ENCODE measurements around the gene ETS1.

Gene ETS1

GRCh38 chr11:128470081-128470480 is 117.3 kb downstream of the ETS1 start:
- ATAC-seq (ENCODE audit: low read depth) (no peak), DNase-seq (ENCODE audit: low spot score) (no peak)
- no peaks in the 10 kb centered on the region for H3K27me3 ChIP-seq (ENCODE audit: insufficient read depth, poor library complexity, severe bottlenecking)
- no peak overlapping the region for H3K27ac ChIP-seq (ENCODE audit: poor library complexity, severe bottlenecking)
- no peaks in the 10 kb centered on the region for H3K4me1 ChIP-seq (ENCODE audit: insufficient read depth, poor library complexity, severe bottlenecking)
- peaks cover 92% of the 10 kb centered on the region for H3K36me3 ChIP-seq (ENCODE audit: low read depth)
- no peaks in the 10 kb centered on the region for H3K9me3 ChIP-seq (ENCODE audit: severe bottlenecking)
- no peak for TF ChIP-seq CTCF (IDR thresholded peaks at IDR 0.05; ENCODE audit: poor library complexity, severe bottlenecking)
- H3K4me3 ChIP-seq (ENCODE audit: severe bottlenecking) = no peak overlapping the region

GRCh38 chr11:128469220-128469619 is 118.1 kb downstream of the ETS1 start:
- Histone ChIP-seq H3K27ac (ENCODE audit: poor library complexity, severe bottlenecking) (no peak overlapping the region), H3K4me1 (ENCODE audit: insufficient read depth, poor library complexity, severe bottlenecking) (no peaks in the 10 kb centered on the region)

GRCh38 chr11:128468111-128468510 is 119.2 kb downstream of the ETS1 start:
- Histone ChIP-seq H3K4me1 (ENCODE audit: insufficient read depth, poor library complexity, severe bottlenecking) (no peaks in the 10 kb centered on the region), H3K4me3 (ENCODE audit: severe bottlenecking) (no peak overlapping the region), H3K36me3 (ENCODE audit: low read depth) (peaks cover 91% of the 10 kb centered on the region), H3K9me3 (ENCODE audit: severe bottlenecking) (no peaks in the 10 kb centered on the region), H3K27ac (ENCODE audit: poor library complexity, severe bottlenecking) (peak overlapping the region; percentile 32), H3K27me3 (ENCODE audit: insufficient read depth, poor library complexity, severe bottlenecking) (no peaks in the 10 kb centered on the region)
- TF ChIP-seq CTCF (IDR thresholded peaks at IDR 0.05; ENCODE audit: poor library complexity, severe bottlenecking) = no peak
- DNase-seq (ENCODE audit: low spot score) (no peak), ATAC-seq (ENCODE audit: low read depth) (no peak)

More at GRCh38 chr11:128469220-128469619, 118.1 kb downstream of the ETS1 start:
- Histone ChIP-seq H3K27me3 (ENCODE audit: insufficient read depth, poor library complexity, severe bottlenecking) (no peaks in the 10 kb centered on the region), H3K36me3 (ENCODE audit: low read depth) (peaks cover 91% of the 10 kb centered on the region), H3K9me3 (ENCODE audit: severe bottlenecking) (no peaks in the 10 kb centered on the region), H3K4me3 (ENCODE audit: severe bottlenecking) (no peak overlapping the region)
- ATAC-seq (ENCODE audit: low read depth) (no peak), DNase-seq (ENCODE audit: low spot score) (no peak)
- no peak for TF ChIP-seq CTCF (IDR thresholded peaks at IDR 0.05; ENCODE audit: poor library complexity, severe bottlenecking)

GRCh38 chr11:128467610-128468041 is 119.7 kb downstream of the ETS1 start:
- no peaks in the 10 kb centered on the region for H3K4me1 ChIP-seq (ENCODE audit: insufficient read depth, poor library complexity, severe bottlenecking)
- DNase-seq (ENCODE audit: low spot score) (no peak), ATAC-seq (ENCODE audit: low read depth) (peak; percentile 73)

More at GRCh38 chr11:128467610-128468041, 119.7 kb downstream of the ETS1 start:
- Histone ChIP-seq H3K9me3 (ENCODE audit: severe bottlenecking) (no peaks in the 10 kb centered on the region), H3K27ac (ENCODE audit: poor library complexity, severe bottlenecking) (peak overlapping the region; percentile 32), H3K27me3 (ENCODE audit: insufficient read depth, poor library complexity, severe bottlenecking) (no peaks in the 10 kb centered on the region), H3K4me3 (ENCODE audit: severe bottlenecking) (no peak overlapping the region), H3K36me3 (ENCODE audit: low read depth) (peaks cover 91% of the 10 kb centered on the region)
- no peak for TF ChIP-seq CTCF (IDR thresholded peaks at IDR 0.05; ENCODE audit: poor library complexity, severe bottlenecking)
